WTC11 (cell line): ENCODE data around the gene DAAM2. TPM values are rescaled to one million over a fixed set of nuclear protein-coding genes. Genes with fewer than 3 reads are reported as not detected.

Source experiments
- ATAC-seq: fragments of 200-7000 bp; cut with Tn5 transposase; 2 replicates; pipeline ENCODE4 v1.10.0; 2021; ENCODE audit warnings: mild to moderate bottlenecking, moderate library complexity
- CTCF ChIA-PET: fragments of 300-600 bp; sonication (Branson Sonifier 250); formaldehyde crosslinking; loops from one replicate; lab custom pipeline; 2021; ENCODE audit warnings: antibody characterized with exemption; lab: Charles Lee
- POLR2A ChIA-PET: fragments of 350-600 bp; sonication (Branson Sonifier 250); formaldehyde crosslinking; loops from one replicate; lab custom pipeline; 2021; ENCODE audit warnings: antibody characterized with exemption; lab: Charles Lee
- DNase-seq: peaks from one replicate; pipeline ENCODE4 v3.0.0; 2021; ENCODE audit warnings: low spot score
- H3K27ac Mint-ChIP-seq: 2 replicates; pipeline ENCODE4 v1.8.0; 2021; ENCODE audit warnings: mixed read lengths
- H3K27me3 Mint-ChIP-seq: 2 replicates; pipeline ENCODE4 v1.8.0; 2021; ENCODE audit warnings: low read depth, mild to moderate bottlenecking, moderate library complexity, mixed read lengths
- H3K36me3 Mint-ChIP-seq: 2 replicates; pipeline ENCODE4 v1.8.0; 2021; ENCODE audit warnings: mixed read lengths
- H3K4me1 Mint-ChIP-seq: 2 replicates; pipeline ENCODE4 v1.8.0; 2022; ENCODE audit warnings: mixed read lengths
- H3K4me3 Mint-ChIP-seq: 2 replicates; pipeline ENCODE4 v1.8.0; 2021; ENCODE audit warnings: mild to moderate bottlenecking, moderate library complexity, mixed read lengths
- H3K9me3 Mint-ChIP-seq: 2 replicates; pipeline ENCODE4 v1.8.0; 2021; ENCODE audit warnings: mixed read lengths
- AR ChIP-seq: fragments of 250-450 bp; sonication (Bioruptor Pico); IDR thresholded peaks from 2 replicates; pipeline ENCODE4 v1.9.0; 2021; ENCODE audit warnings: mild to moderate bottlenecking
- ATF1 ChIP-seq: sonication (generic); formaldehyde crosslinking; IDR thresholded peaks from 2 replicates; pipeline ENCODE4 v1.8.1; 2023; ENCODE audit warnings: mild to moderate bottlenecking, moderate library complexity, missing genetic modification reagents
- CBFB ChIP-seq: sonication (generic); formaldehyde crosslinking; IDR thresholded peaks from 2 replicates; pipeline ENCODE4 v1.8.1; 2022; ENCODE audit warnings: mild to moderate bottlenecking, low read depth, missing genetic modification reagents
- CREM ChIP-seq: sonication (generic); formaldehyde crosslinking; IDR thresholded peaks from 2 replicates; pipeline ENCODE4 v1.8.1; 2022; ENCODE audit warnings: mild to moderate bottlenecking, missing genetic modification reagents, moderate library complexity
- E2F5 ChIP-seq: sonication (generic); formaldehyde crosslinking; IDR thresholded peaks from 2 replicates; pipeline ENCODE4 v1.8.1; 2022; ENCODE audit warnings: mild to moderate bottlenecking, moderate library complexity, missing genetic modification reagents
- GRHL2 ChIP-seq: fragments of 250-450 bp; sonication (Bioruptor Pico); IDR thresholded peaks from 2 replicates; pipeline ENCODE4 v1.8.0; 2022; ENCODE audit warnings: mild to moderate bottlenecking, moderate library complexity; ENCODE audit not compliant: insufficient replicate concordance, severe bottlenecking
- IRF1 ChIP-seq: sonication (generic); formaldehyde crosslinking; IDR thresholded peaks from 2 replicates; pipeline ENCODE4 v1.8.0; 2023; ENCODE audit warnings: missing genetic modification reagents
- KAT7 ChIP-seq: sonication (generic); formaldehyde crosslinking; IDR thresholded peaks from 2 replicates; pipeline ENCODE4 v1.8.1; 2023; ENCODE audit warnings: missing genetic modification reagents, mild to moderate bottlenecking, borderline replicate concordance
- NFATC4 ChIP-seq: fragments of 250-450 bp; sonication (Bioruptor Pico); IDR thresholded peaks from 2 replicates; pipeline ENCODE4 v1.9.0; 2021; ENCODE audit warnings: mild to moderate bottlenecking
- NR1H2 ChIP-seq: sonication (generic); formaldehyde crosslinking; IDR thresholded peaks from 2 replicates; pipeline ENCODE4 v1.9.0; 2021; ENCODE audit warnings: mild to moderate bottlenecking, moderate library complexity, missing genetic modification reagents
- PRDM15 ChIP-seq: sonication (generic); formaldehyde crosslinking; IDR thresholded peaks from 2 replicates; pipeline ENCODE4 v1.8.0; 2022; ENCODE audit warnings: missing genetic modification reagents
- RELA ChIP-seq: sonication (generic); formaldehyde crosslinking; IDR thresholded peaks from 2 replicates; pipeline ENCODE4 v1.8.1; 2022; ENCODE audit warnings: missing genetic modification reagents, mild to moderate bottlenecking, borderline replicate concordance
- SMAD4 ChIP-seq: sonication (generic); formaldehyde crosslinking; IDR thresholded peaks from 2 replicates; pipeline ENCODE4 v1.8.0; 2022; ENCODE audit warnings: mild to moderate bottlenecking, missing genetic modification reagents
- TCF7 ChIP-seq: sonication (generic); formaldehyde crosslinking; IDR thresholded peaks from 2 replicates; pipeline ENCODE4 v1.8.0; 2022; ENCODE audit warnings: mild to moderate bottlenecking, low read depth, missing genetic modification reagents, moderate library complexity
- ZNF281 ChIP-seq: sonication (generic); formaldehyde crosslinking; IDR thresholded peaks from 2 replicates; pipeline ENCODE4 v1.8.0; 2023; ENCODE audit warnings: mild to moderate bottlenecking, missing genetic modification reagents
- ZNF317 ChIP-seq: sonication (generic); formaldehyde crosslinking; IDR thresholded peaks from 2 replicates; pipeline ENCODE4 v1.8.1; 2023; ENCODE audit warnings: low read depth, mild to moderate bottlenecking, moderate library complexity, missing genetic modification reagents, borderline replicate concordance
- ZNF423 ChIP-seq: fragments of 250-450 bp; sonication (Bioruptor Pico); IDR thresholded peaks from 2 replicates; pipeline ENCODE4 v2.1.2; 2022; ENCODE audit warnings: mild to moderate bottlenecking, moderate library complexity
- ZSCAN18 ChIP-seq: fragments of 250-450 bp; sonication (Bioruptor Pico); IDR thresholded peaks from 2 replicates; pipeline ENCODE4 v2.1.2; 2022; ENCODE audit warnings: mild to moderate bottlenecking, moderate library complexity
- total RNA-seq: library from RNA; stranded (reverse); gene quantifications from 3 replicates; pipeline ENCODE4 v1.2.3, GENCODE V29; 2021

DAAM2 gene
- total RNA-seq, 1 experiment from 2014 or later = 2.0 TPM

GRCh38 chr6:39909701-39910100 lies 117.5 kb downstream of the DAAM2 start:
- Mint-ChIP-seq H3K9me3 (no peaks in the 10 kb centered on the region), H3K27me3 (no peaks in the 10 kb centered on the region), H3K4me1 (no peaks in the 10 kb centered on the region), H3K4me3 (no peak overlapping the region), H3K27ac (no peak overlapping the region), H3K36me3 (peaks cover 32% of the 10 kb centered on the region)
- TF ChIP-seq NR1H2 (CRISPR knock-in tag) (no peak), KAT7 (CRISPR knock-in tag) (no peak), GRHL2 (CRISPR knock-in tag) (no peak), ZNF281 (CRISPR knock-in tag) (no peak)
- CTCF ChIA-PET = no interaction called here
- DNase-seq (no peak), ATAC-seq (no peak)
- POLR2A ChIA-PET = no interaction called here

- peaks cover 33% of the 10 kb centered on the region for H3K36me3 Mint-ChIP-seq
- no peaks in the 10 kb centered on the region for H3K4me1 Mint-ChIP-seq
- no peak for TF ChIP-seq ZNF317
- no peak for TF ChIP-seq E2F5 (CRISPR knock-in tag)
- no peak for TF ChIP-seq NFATC4
- no peak for TF ChIP-seq IRF1 (CRISPR knock-in tag)
- TF ChIP-seq CBFB = no peak
- TF ChIP-seq ZSCAN18 (CRISPR knock-in tag) = no peak
- no peak overlapping the region for H3K4me3 Mint-ChIP-seq
- ATAC-seq (no peak), DNase-seq (no peak)
- H3K9me3 Mint-ChIP-seq = no peaks in the 10 kb centered on the region
- no peak overlapping the region for H3K27ac Mint-ChIP-seq
- H3K27me3 Mint-ChIP-seq = no peaks in the 10 kb centered on the region
- ChIA-PET CTCF (interaction anchor here (1.0 kb wide), 1 partner anchor 17 kb away, joined by 3 read pairs; no protein-coding TSS in a partner anchor), POLR2A (no interaction called here)
Observed at GRCh38 chr6:39910164-39910563, 118.0 kb downstream of the DAAM2 start.

GRCh38 chr6:39910744-39911143 lies 118.6 kb downstream of the DAAM2 start:
- H3K4me3 Mint-ChIP-seq = no peak overlapping the region
- no peaks in the 10 kb centered on the region for H3K9me3 Mint-ChIP-seq
- ATAC-seq (no peak), DNase-seq (no peak)
- CTCF ChIA-PET = interaction anchor here (0.7 to 1.0 kb wide), 2 partner anchors 18 to 120 kb away, joined by 3 read pairs; no protein-coding TSS in a partner anchor
- H3K27ac Mint-ChIP-seq = no peak overlapping the region
- POLR2A ChIA-PET = no interaction called here
- peaks cover 28% of the 10 kb centered on the region for H3K36me3 Mint-ChIP-seq
- no peaks in the 10 kb centered on the region for H3K27me3 Mint-ChIP-seq
- no peaks in the 10 kb centered on the region for H3K4me1 Mint-ChIP-seq
- TF ChIP-seq PRDM15 (CRISPR knock-in tag) (no peak), CREM (CRISPR knock-in tag) (no peak), ATF1 (no peak), TCF7 (CRISPR knock-in tag) (no peak), RELA (no peak), ZNF423 (CRISPR knock-in tag) (no peak), SMAD4 (CRISPR knock-in tag) (no peak), AR (no peak)
